Right hindlimb (tissue), 1 donor: ENCODE results near the gene MXI1.

Experiments used
- DNase-seq: peaks from one replicate; pipeline ENCODE4 v3.0.0-alpha.2; 2018

MXI1 gene

DNA sequence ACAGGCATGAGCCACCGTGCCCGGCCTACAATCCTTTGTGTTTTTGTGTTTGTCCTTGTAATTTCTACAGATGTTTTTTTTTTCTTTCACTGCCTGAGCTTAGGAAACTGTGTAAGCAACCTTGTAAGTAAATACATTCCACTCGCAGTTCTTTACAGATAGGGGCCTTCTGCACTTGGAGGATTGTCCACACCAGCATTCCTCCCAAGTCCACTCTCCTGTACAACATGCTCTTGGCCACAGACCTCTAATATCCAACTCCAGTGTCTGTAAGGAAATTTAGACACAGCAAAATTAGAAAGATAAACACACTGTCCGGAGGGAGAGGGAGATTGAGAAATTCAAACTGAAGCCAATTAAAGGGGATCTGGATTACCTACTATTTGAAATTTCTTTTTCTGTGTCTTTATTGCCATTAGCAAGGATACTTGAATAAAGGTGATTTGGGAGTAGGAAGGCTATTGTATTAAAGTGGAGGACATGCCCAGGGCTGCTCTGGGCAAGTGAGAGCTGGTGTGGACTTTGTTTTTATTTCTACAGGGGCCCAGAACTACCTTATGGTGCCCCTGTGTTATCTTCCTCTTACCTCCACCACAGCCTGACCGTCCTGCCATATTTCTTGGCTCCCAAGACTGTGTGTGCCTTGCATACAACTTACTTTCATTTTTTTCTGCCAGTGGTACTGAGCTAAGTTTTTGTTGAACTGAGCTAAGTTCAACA lies 9.7 kb downstream of the MXI1 start:
- no peak for DNase-seq

DNA sequence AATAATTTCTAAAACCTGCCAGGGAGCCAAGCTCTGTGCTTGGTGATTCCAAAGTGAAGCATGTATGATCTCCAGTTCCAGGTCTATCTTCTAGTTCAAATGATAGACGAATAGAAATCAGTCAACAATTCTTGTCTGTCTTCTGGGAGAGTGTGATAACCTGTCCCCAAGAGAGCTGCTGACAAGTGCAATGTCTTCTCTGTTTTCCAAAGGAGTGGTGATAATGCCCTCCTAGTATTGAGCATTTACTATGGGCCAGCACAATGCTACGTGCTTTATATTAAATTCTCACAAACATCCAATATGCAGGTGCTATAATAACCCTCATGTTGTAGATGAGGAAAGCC lies 10.2 kb downstream of the MXI1 start:
- no peak for DNase-seq

DNA sequence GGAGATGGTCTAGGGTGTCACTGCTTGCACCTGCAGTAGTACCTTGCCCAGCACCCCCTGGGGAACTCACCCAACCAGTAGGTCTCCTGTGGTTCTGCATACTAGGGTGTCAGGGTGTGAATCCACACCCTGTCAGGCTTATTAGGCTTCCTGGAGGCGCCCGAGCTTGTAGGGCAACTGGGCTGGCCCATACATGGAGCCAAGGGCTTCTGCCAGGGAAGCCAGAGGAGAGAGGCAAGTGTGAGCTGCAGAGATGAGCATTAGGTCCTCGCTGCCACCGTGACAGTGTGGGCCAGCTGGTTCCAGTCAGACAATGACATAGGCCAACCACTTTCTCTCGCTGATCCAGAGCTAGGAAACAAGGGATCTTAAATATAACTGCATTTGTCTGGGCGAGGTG lies 11.2 kb downstream of the MXI1 start:
- no peak for DNase-seq

DNA sequence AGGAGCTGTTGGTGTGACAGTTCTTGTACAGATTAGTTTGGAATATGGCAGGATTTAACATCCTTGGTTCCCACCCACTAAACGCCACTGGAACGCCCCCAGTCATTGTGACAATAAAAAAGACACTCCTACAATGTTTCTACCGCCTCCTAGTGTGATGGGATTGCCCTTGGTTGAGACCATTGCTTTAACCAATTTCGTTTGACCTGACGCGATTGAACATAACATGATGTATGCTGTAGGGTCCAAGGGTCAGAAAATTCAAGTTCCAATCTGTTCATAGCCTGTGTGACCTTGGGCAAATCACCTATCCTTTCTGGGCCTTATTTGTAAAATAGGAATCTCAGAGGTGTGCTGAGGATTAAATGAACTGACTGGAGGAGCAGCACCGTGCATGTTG lies 12.5 kb downstream of the MXI1 start:
- no peak for DNase-seq

DNA sequence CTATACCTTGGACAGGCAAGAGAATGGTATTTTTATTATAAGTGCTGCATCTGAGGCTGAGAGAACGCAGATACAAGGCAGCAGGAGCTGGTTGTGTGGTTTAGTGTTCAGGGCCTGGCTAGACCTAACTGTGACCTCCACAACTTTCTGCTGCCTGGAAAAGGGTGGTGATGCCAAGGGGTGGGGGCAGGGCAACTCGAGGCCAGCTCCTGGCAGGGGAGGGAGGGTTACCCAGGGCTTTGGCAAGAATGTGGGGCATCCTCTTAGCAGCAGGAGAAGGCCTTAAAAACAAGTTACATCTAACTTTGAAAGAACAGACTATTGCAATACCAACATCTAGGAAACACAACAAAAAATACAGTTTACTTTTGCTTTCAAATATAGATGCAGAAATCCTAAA lies 13.0 kb downstream of the MXI1 start:
- DNase-seq = no peak

DNA sequence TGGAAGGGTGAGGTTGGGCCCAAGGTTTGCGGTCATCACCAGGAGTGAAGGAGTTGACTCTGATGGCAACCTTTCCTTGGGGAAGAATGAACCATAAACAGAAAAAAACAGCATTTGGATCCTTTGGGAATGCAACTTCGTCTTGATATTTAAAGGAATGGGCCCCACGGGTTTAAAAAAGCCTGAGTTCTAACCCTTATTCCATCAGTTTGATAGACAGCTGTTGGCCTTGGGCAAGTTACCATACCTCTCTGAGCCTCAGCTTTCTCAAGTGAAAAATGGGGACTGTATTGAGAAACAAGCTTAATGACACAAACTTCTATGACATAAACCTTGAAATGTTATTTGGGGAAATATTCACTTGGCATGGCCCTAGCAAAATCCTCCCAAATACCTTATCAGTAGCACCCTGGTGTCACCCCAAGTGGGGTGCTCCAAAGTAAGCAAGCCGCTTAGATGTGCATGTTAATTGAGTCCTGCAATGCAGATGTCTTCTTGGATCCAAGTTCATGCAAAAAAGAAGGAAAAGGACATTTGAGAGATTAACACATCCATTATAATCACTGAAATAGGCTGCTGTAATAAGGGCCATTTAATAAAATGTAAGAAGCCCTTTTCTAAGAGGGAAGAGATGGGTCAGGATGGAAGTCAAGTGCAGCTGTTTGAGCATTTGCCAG lies 13.8 kb downstream of the MXI1 start:
- DNase-seq = no peak

DNA sequence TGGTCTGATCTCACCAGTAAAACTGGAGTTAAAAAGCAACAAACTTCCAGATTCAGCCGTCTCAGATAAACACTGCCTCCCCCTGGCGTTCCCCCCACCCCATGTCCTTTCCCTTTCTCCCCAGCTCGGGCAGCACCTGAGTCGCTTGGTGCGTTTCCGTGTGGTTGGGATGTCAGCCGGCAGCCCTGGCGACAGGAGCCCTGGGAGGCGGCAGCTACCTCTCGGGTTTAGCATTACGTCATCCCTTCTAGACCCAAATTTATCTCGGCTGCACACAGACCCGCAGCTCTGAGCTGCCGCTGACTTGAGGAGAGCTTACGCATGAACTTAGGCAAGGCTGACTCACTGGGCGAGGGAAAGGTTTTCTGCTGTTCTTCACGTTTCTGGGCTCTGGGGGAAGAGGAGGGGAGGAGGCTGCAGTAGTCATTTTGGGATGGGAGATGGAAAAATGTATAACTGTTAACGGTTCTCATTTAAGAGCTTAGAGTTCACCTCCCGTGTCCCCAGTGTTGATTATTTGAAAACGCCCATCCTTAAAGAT lies 14.4 kb downstream of the MXI1 start:
- peak; percentile 80 for DNase-seq

DNA sequence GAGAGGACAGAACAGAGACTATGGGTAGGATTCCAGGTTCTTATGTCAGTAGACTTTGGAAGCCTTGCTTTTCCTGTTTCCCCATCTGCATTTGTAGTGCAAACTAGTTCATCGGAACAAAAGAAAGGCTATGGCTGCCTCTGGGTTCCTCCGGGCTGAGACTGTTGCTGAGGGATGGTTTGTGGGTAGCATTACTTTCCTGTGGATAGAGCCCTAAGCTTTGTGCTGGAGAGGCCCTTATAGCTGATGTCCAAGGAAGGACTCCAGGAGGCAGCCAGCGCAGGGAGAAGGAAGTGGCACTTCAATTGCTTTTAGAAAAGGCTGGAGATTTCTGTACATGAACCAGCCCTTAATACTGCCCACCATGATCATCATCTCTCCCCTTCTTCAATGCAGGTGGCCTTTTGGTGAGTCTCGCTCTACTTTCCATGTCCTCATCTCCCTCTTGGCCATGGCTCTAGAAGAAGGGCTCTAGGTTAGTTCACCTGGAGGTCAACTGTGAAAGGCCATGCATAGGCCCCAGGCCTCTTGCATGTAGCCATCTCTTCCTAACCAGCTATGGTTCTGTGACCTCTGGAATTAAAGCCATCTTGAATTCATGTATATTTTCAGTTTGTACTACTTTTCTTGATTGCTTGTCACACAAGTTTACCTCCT lies 15.4 kb downstream of the MXI1 start:
- no peak for DNase-seq

DNA sequence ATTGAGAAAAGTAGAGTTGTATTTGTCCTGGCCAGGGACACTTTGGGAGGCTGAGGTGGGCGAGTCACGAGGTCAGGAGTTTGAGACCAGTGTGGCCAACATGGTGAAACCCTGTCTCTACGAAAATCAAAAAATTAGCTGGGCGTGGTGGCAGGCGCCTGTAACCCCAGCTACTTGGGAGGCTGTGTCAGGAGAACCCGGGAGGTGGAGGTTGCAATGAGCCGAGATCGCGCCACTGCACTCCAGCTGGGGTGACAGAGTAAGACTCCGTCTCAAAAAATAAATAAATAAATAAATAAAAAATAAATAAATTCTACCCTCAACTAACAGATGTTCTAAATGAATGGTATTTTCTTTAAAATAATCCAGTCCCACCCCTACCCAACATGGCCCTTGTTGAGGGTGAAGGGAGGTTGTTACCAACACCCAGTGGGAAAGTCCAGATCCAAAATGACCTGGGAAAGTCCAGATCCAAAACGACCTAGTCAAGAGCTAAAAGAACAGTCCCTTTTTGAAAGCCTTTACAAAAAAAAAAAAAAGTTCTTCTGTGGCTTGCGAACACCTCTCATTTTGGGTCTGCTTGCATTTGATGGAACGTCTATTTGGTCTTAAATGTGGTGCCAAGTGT lies 16.0 kb downstream of the MXI1 start:
- DNase-seq = no peak

DNA sequence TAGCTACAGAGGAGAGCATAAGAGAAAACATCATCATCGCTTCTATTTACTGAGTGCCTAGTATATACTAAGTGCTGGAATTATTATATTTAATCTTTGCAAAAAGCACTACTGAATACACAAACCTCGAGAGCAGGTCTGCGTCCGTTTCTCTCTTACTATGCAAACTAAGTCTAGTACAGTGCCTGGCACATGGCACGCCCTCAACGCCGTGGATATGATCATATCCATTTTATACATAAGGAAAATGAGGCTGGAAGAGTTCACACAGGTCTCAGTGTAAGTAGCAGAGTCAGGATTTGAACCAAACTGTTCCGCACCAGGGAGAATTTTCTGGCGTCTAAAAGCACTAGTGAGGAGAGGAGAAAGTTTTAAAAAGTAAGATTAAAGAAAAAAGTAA lies 17.6 kb downstream of the MXI1 start:
- DNase-seq = no peak

DNA sequence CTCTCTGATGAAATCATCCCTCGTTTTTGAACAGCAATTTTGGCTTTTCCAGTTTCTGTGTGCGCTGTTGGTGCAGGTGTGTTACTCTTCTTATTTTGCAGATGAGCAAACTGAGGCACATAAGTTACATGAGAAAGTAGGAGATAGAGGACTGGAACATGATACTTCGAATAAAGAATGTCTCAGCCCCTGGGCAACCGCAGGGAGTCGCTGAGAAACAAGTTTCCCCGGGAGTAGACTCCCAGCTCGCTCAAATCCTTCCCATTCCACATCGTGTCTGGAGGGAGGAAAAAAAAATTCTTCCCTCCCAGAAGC lies 18.0 kb downstream of the MXI1 start:
- no peak for DNase-seq

DNA sequence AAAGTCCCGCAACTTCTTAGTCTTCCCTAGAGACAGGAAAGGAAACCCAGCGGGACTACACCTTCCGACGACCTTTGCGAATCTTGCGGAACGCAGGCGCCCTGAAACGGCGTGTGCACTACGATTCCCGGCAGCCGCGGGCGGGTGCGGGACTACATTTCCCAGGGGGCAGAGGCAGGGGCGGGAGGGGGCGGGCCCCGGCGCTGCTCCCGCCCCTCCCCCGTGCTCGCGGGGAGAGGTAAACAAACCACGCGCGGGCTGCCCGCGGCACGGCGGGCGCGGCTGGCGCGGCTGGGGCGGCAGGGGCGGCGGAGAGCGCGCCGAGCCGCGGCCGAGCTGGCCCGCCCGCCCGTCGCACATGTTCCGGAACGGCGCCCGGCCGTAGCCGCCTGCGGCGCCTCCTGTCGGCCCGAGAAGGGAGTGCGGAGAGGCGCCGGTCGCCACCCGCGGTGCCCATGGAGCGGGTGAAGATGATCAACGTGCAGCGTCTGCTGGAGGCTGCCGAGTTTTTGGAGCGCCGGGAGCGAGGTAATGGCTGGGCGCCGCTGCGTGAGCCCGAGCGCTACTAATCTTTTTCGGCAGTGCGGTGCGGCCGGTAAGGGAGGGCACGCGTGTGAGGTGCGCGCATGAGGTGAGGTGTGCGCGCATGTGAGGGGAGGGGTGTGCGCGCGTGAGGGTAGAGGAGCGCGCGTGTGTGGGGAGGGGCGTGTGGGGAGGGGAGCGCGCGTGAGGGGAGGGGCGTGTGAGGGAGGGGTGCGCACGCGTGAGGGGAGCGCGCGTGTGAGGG lies 18.5 kb downstream of the MXI1 start:
- peak; percentile 92 for DNase-seq

DNA sequence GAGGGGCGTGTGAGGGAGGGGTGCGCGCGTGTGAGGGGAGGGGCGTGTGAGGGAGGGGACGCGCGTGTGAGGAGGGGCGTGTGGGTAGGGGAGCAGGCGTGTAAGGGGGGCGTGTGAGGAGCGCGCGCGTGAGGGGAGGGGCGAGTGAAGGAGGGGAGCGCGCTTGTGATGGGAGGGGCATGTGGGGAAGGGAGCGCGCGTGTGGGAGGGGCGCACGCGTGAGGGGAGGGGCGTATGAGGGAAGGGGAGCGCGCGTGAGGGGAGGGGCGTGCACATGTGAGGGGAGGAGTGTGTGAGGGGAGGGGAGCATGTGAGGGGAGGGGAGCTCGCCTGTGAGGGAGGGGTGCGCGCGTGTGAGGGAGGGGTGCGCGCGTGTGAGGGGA lies 19.1 kb downstream of the MXI1 start:
- peak; percentile 94 for DNase-seq

DNA sequence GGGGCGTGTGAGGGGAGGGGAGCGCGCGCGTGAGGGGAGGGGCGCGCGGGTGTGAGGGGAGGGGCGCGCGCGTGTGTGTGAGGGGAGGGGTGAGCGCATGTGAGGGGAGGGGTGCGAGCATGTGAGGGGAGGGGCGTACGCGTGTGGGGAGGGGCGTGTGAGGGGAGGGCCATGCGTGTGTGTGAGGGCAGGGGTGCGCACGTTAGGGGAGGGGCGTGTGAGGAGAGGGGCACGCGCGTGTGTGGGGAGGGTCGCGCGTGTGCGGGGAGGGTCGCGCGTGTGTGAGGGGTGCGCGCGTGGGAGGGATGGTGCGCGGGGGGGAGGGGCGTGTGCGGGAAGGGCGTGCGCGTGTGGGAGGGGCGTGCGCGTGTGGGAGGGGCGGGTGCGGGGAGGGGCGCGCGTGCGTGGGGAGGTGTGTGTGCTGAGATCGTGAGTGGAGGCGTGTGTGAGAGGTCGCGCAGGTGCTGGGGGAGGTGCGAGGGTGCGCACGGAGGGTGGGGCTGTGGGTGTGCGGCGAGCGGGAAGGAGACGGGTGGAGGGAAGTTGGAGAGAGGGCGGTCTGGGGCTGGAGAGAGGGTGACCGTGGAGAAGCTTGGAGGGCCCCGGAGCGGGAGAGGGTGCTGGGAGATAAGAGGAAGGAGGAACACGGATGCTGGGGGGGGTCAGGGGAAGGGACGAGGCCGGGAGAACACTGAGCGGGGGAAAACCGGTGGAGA lies 19.7 kb downstream of the MXI1 start:
- peak; percentile 70 for DNase-seq

DNA sequence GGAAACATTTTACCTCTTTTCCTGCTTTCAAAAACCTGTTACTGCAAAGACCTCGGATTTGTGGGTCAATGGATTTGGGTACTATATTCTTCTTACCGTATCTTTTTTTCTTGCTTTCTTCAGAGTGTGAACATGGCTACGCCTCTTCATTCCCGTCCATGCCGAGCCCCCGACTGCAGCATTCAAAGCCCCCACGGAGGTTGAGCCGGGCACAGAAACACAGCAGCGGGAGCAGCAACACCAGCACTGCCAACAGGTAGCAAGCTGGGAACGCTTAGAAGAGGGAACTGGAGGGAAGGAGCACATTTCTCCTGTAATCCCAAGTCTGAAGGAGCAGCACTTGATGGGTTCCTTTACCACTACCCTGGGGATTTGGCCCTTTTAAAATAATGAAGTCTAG lies 20.7 kb downstream of the MXI1 start:
- no peak for DNase-seq

DNA sequence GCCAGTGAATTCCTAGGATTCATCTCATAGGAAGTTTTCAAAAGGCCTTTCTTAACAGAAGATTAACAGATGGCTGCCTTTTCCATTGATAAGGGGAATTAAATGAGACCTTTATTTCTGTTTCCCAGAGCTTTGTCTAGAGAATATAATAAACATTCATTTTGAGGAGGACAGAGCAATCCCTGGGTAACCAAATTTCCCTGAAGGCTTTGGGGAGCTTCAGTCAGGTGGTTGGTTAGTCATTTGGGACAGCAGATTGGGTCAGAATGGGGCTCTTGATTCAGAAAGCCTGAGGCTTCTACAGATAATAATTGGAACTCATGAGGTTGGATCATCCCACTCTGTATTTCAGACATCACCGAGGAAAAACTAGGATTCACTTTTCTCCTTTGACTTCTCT lies 21.8 kb downstream of the MXI1 start:
- no peak for DNase-seq

DNA sequence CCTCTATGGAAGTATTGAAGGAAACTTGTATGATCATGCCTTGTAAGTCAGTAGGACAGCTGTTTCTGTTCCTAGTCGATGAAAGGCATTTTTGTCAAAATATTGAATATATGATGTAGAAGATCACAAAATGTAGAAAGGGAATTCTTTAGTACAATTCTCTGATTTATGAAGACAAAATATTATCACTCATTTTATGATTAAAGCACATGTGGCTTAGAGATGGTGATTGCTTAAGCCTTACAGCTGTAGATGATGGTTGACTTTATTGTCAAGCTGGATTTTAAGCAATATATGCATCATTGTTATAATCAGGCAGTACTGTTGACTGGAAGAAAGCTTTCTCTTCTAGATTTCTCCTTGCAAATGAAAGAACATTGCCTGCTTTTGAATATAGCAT lies 26.4 kb downstream of the MXI1 start:
- DNase-seq = no peak

DNA sequence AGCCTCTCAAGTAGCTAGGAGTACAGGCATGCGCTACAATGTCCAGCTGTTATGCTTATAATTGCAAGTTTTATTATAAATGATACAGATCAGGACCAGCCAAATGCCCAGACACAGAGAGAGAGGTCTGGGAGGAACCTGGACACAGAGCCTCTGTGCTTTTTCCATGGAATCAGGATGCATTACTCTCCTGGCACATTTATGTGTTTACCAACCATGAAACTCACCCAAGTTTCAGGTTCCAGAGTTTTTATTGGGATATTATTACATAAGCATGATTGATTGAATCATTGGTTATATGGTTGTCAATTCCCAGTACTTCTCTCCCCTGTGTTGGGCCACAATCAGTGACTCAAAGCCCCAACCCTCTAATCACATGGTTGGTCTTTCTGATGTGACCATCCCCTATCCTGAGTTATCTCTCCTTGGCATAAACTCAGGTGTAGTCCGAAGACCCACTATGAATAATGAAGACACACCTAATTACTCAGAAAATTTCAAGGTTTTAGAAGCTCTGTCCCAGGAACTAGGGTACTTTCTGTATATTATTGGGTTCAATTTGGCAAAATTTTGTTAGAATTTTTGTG lies 30.6 kb downstream of the MXI1 start:
- DNase-seq = no peak

DNA sequence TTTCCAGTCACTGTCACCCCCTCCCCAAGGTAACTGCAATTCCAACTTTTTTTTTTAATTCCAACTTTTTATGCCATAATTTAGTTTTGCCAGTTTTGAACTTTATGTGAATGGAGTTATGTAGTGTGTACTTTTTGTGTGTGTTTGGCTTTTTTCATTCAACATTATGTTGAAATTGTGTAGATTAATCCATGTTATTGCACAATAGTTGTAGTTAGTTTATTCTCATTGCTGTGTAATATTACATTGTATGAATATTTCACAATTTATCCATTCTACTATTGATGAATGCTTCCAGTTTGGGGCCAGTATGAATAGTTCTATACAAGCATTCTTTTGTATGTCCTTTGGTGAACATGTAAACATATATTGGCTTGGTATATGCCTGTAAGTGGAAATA lies 32.5 kb downstream of the MXI1 start:
- DNase-seq = no peak

DNA sequence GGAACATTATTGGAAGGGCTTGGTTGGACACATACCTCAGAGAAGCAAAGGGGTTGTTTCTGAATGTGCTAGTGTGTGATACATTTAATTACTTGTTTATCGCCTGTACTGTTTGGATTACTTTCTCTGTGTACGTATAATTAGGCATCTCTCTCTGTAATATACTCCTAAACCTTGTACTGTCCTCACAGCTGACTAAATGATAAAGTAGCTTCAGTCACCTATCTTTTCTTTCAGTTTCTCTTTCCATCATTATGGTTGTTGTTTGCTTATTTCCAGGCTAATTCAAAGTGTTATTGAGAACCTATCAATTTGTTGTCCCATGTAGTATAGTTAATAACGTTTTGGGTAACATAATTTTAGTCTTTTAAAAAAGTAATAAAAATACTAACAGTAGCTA lies 34.0 kb downstream of the MXI1 start:
- DNase-seq = no peak

DNA sequence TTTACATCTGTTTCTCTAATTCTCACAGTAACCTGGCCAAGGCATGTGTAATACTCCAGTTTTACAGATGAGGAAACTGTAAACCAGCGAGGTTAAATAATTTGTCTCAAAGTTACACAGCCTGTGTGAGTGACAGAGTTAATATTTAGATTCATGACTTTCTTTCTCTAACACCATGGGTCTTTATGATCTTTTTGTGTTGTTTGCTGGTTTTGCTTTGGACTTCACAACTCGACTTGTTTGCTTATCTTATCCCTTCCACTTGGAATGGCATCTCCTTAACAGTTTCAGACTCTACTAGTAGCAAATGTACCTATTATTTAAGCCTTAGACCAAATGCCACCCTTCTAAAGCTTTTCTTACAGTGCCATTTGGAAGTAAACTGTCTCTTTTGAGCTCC lies 34.4 kb downstream of the MXI1 start:
- DNase-seq = no peak

DNA sequence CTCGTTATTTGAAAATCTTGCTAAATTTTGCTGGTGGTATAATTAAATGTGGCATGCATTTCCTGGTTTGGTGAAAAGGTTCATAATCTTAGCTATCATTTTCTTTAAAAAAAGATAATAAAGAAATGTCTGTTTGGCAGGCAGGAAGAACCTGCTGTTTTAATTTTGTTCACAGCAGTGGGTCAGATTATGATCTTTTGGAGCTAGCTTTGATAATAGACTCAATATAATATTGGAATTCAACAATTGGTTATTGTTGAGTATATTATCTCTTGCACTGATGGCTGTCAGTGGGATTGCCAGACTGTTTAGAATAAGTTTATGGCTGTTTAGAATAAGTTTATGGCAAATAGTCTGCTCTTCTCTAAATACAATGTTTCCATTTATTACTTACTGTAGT lies 35.1 kb downstream of the MXI1 start:
- no peak for DNase-seq
